HG03108 (cell line): ENCODE measurements around the gene TIGD4.
"Not testable (repeated sequence)": the region's sequence is repeated elsewhere in the genome, so short reads cannot be mapped to it uniquely, and the experiment has no call there.

Experiments
- ATAC-seq: cut with Tn5 transposase; IDR thresholded peaks from one replicate; pipeline ENCODE4 v1.9.1; 2021; ENCODE audit warnings: moderate library complexity; ENCODE audit not compliant: unreplicated experiment

Gene TIGD4

GRCh38 chr4:152784490-152785350 is 5.2 kb upstream of the TIGD4 start:
- no peak for ATAC-seq

- no peak for ATAC-seq
Measured at GRCh38 chr4:152780267-152780778, 793 bp upstream of the TIGD4 start.

GRCh38 chr4:152778656-152779512 is 646 bp downstream of the TIGD4 start:
- peak; percentile 2 for ATAC-seq

GRCh38 chr4:152777488-152777887 is 2.0 kb downstream of the TIGD4 start:
- no peak for ATAC-seq

- ATAC-seq: no peak
Measured at GRCh38 chr4:152776352-152776751, 3.2 kb downstream of the TIGD4 start.

GRCh38 chr4:152773953-152774352 is 5.6 kb downstream of the TIGD4 start:
- ATAC-seq: no peak

GRCh38 chr4:152773339-152773738 is 6.2 kb downstream of the TIGD4 start:
- no peak for ATAC-seq

GRCh38 chr4:152771741-152772533 is 7.6 kb downstream of the TIGD4 start:
- ATAC-seq: no peak

- not testable (repeated sequence) for ATAC-seq
Measured at GRCh38 chr4:152765069-152765737, 14.3 kb downstream of the TIGD4 start.

- ATAC-seq: no peak
Measured at GRCh38 chr4:152763796-152764195, 15.7 kb downstream of the TIGD4 start.

- no peak for ATAC-seq
Measured at GRCh38 chr4:152748619-152749018, 30.9 kb downstream of the TIGD4 start.

- ATAC-seq: no peak
Measured at GRCh38 chr4:152747444-152747843, 32.1 kb downstream of the TIGD4 start.

- ATAC-seq: no peak
Measured at GRCh38 chr4:152738827-152739226, 40.7 kb downstream of the TIGD4 start.

- ATAC-seq: no peak
Measured at GRCh38 chr4:152735906-152736305, 43.6 kb downstream of the TIGD4 start.

GRCh38 chr4:152735396-152735859 is 44.1 kb downstream of the TIGD4 start:
- ATAC-seq: no peak

GRCh38 chr4:152734699-152735050 is 44.9 kb downstream of the TIGD4 start:
- ATAC-seq: no peak

GRCh38 chr4:152734015-152734698 is 45.4 kb downstream of the TIGD4 start:
- ATAC-seq: no peak

GRCh38 chr4:152731997-152732396 is 47.5 kb downstream of the TIGD4 start:
- no peak for ATAC-seq

GRCh38 chr4:152729466-152729865 is 50.1 kb downstream of the TIGD4 start:
- ATAC-seq: no peak

- ATAC-seq: no peak
Measured at GRCh38 chr4:152728343-152728742, 51.2 kb downstream of the TIGD4 start.
